Endothelial cell (in vitro differentiated cells): ENCODE data around the gene DTNBP1. TPM values are rescaled to one million over a fixed set of nuclear protein-coding genes. Genes with fewer than 3 reads are reported as not detected.

Experiments
- DNase-seq: peaks from one replicate; pipeline ENCODE4 v3.0.0; 2021; ENCODE audit warnings: low spot score
- H3K27ac Mint-ChIP-seq: one replicate; pipeline ENCODE4 v1.8.0; 2021; ENCODE audit warnings: mixed read lengths, inconsistent platforms; ENCODE audit not compliant: unreplicated experiment
- H3K27me3 Mint-ChIP-seq: one replicate; pipeline ENCODE4 v1.8.0; 2021; ENCODE audit warnings: mild to moderate bottlenecking, moderate library complexity, mixed read lengths, inconsistent platforms; ENCODE audit not compliant: unreplicated experiment
- H3K36me3 Mint-ChIP-seq: one replicate; pipeline ENCODE4 v1.8.0; 2021; ENCODE audit warnings: mild to moderate bottlenecking, low read depth, mixed read lengths, inconsistent platforms; ENCODE audit not compliant: unreplicated experiment
- H3K4me1 Mint-ChIP-seq: one replicate; pipeline ENCODE4 v1.8.0; 2021; ENCODE audit warnings: mild to moderate bottlenecking, mixed read lengths, inconsistent platforms; ENCODE audit not compliant: unreplicated experiment
- H3K4me3 Mint-ChIP-seq: one replicate; pipeline ENCODE4 v1.8.0; 2021; ENCODE audit warnings: mild to moderate bottlenecking, mixed read lengths, inconsistent platforms; ENCODE audit not compliant: unreplicated experiment
- H3K9me3 Mint-ChIP-seq: one replicate; pipeline ENCODE4 v1.8.0; 2021; ENCODE audit warnings: mixed read lengths, inconsistent platforms; ENCODE audit not compliant: unreplicated experiment
- CTCF ChIP-seq: fragments of 200-600 bp; sonication (generic); IDR thresholded peaks from one replicate; pipeline ENCODE4 v1.5.0; 2021; ENCODE audit warnings: antibody characterized with exemption; ENCODE audit not compliant: unreplicated experiment
- total RNA-seq: library from RNA; stranded (reverse); fragmentation: NEBNext Ultra II Directional; extraction: Animal tissue kit (Norgen Biotek cat#: 25700); gene quantifications from one replicate; pipeline ENCODE4 v1.2.1, GENCODE V29; 2021; ENCODE audit not compliant: unreplicated experiment

Gene DTNBP1
- total RNA-seq, 1 donor from 2014 or later: 19.3 TPM

GRCh38 chr6:15515226-15515625 lies 147.6 kb downstream of the DTNBP1 start:
- Mint-ChIP-seq H3K27me3 (peaks cover 32% of the 10 kb centered on the region), H3K4me3 (peak overlapping the region; percentile 65)
- no peak for TF ChIP-seq CTCF

GRCh38 chr6:15513801-15514711 lies 148.8 kb downstream of the DTNBP1 start:
- peaks cover 15% of the 10 kb centered on the region for H3K4me1 Mint-ChIP-seq
- H3K27ac Mint-ChIP-seq: peak overlapping the region; percentile 80
- peak overlapping the region; percentile 65 for H3K4me3 Mint-ChIP-seq
- DNase-seq: no peak
- peaks cover 60% of the 10 kb centered on the region for H3K36me3 Mint-ChIP-seq
- peaks cover 27% of the 10 kb centered on the region for H3K27me3 Mint-ChIP-seq
- TF ChIP-seq CTCF: no peak
- no peaks in the 10 kb centered on the region for H3K9me3 Mint-ChIP-seq

More at GRCh38 chr6:15515226-15515625, 147.6 kb downstream of the DTNBP1 start:
- Mint-ChIP-seq H3K9me3 (no peaks in the 10 kb centered on the region), H3K27ac (no peak overlapping the region), H3K36me3 (peaks cover 62% of the 10 kb centered on the region), H3K4me1 (peaks cover 18% of the 10 kb centered on the region)
- DNase-seq: no peak

- no peak overlapping the region for H3K27ac Mint-ChIP-seq
- H3K4me1 Mint-ChIP-seq: peaks cover 15% of the 10 kb centered on the region
- no peaks in the 10 kb centered on the region for H3K9me3 Mint-ChIP-seq
- peak overlapping the region; percentile 11 for H3K4me3 Mint-ChIP-seq
- peaks cover 63% of the 10 kb centered on the region for H3K36me3 Mint-ChIP-seq
- DNase-seq: no peak
- no peak for TF ChIP-seq CTCF
- H3K27me3 Mint-ChIP-seq: peaks cover 25% of the 10 kb centered on the region
Observed at GRCh38 chr6:15513131-15513771, 149.6 kb downstream of the DTNBP1 start.

GRCh38 chr6:15512721-15513120 lies 150.1 kb downstream of the DTNBP1 start:
- DNase-seq: no peak
- Mint-ChIP-seq H3K4me1 (peaks cover 15% of the 10 kb centered on the region), H3K9me3 (no peaks in the 10 kb centered on the region), H3K36me3 (peaks cover 63% of the 10 kb centered on the region), H3K27ac (peak overlapping the region; percentile 54), H3K27me3 (peaks cover 20% of the 10 kb centered on the region), H3K4me3 (peak overlapping the region; percentile 72)
- no peak for TF ChIP-seq CTCF
